ENCODE data around the gene VPS25.
"Not testable (repeated sequence)": the region's sequence is repeated elsewhere in the genome, so short reads cannot be mapped to it uniquely, and the experiment has no call there.

Gene VPS25

GRCh38 chr17:42767512-42767911, 5.7 kb upstream of the VPS25 start:
- no peak overlapping the region for H3K27ac ChIP-seq
- DNase-seq (ENCODE audit: low read depth, low spot score) = no peak

GRCh38 chr17:42768006-42768405, 5.2 kb upstream of the VPS25 start:
- not testable (repeated sequence) for H3K27ac ChIP-seq; DNase-seq (ENCODE audit: low read depth, low spot score)

DNA sequence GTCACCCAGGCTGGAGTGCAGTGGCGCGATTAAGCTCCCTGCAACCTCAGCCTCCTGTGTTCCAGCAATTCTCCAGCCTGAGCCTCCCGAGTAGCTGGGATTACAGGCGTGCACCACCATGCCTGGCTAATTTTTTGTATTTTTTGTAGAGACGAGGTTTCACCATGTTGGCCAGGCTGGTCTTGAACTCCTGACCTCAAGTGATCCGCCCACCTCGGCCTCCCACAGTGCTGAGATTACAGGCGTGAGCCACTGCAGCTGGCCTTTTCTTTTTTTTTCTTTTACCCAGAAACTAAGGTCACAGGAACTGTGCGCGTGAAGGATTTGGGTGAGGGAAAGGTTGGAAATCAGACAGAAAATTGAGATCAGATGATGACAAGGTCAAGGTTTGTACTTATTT, 3.3 kb upstream of the VPS25 start:
- not testable (repeated sequence) for H3K27ac ChIP-seq; DNase-seq (ENCODE audit: low read depth, low spot score)

GRCh38 chr17:42772945-42773289, 332 bp upstream of the VPS25 start:
- H3K27ac ChIP-seq = peak overlapping the region; percentile 81
- no peak for DNase-seq (ENCODE audit: low read depth, low spot score)

DNA sequence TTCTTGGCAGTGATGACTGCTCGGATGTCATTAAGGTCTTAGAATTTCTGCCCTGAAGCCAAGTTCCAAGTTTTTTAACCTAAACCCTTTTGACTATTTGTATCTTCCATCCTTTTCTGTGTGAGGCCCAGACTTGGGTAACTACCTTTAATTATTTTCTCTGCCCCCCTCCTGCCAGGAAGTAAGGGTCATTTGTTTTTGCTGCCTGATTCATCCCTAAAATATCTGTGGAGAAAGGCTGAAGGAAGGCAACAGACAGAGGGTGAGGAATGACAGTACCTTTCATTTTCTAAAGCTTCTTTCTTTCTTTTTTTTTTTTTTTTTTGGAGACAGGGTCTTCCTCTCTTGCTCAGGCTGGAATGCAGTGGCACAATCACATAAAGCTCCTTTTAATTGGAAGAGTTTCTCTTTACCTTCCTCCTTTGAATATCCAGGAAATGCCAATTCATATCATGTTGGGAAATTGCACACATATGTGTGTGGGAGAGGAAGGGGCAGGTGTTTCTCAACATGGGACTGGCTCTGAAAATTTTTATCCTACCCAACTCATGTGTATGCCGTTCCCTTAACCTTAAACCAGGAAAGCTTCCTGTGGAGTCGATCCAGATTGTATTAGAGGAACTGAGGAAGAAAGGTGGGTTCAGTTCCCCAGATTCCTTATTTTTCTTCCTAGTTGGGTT, 957 bp downstream of the VPS25 start:
- DNase-seq (ENCODE audit: low read depth, low spot score) = no peak
- H3K27ac ChIP-seq = peak overlapping the region; percentile 81

GRCh38 chr17:42775534-42776098, 2.4 kb downstream of the VPS25 start:
- no peak overlapping the region for H3K27ac ChIP-seq
- DNase-seq (ENCODE audit: low read depth, low spot score) = no peak

DNA sequence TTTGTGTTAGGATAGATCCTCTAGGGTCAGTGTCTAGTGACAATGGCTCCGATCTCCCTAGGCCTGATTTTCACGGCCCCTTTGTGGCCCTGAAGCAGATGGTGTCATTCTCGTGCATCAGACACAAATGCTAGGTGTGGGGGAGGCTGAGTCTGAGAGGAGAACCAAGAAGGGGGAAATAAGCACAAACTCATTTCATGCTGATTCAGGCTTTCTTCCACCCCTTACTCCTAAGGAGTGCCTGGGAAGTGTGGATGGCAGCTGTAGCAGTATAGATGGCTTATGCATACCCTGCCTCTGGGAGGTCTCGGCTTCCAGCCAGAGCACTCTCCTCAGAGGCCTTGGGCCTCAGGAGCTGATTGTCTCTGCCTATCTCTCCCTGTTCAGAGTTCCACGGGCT, 5.3 kb downstream of the VPS25 start:
- H3K27ac ChIP-seq = no peak overlapping the region
- DNase-seq (ENCODE audit: low read depth, low spot score) = no peak

DNA sequence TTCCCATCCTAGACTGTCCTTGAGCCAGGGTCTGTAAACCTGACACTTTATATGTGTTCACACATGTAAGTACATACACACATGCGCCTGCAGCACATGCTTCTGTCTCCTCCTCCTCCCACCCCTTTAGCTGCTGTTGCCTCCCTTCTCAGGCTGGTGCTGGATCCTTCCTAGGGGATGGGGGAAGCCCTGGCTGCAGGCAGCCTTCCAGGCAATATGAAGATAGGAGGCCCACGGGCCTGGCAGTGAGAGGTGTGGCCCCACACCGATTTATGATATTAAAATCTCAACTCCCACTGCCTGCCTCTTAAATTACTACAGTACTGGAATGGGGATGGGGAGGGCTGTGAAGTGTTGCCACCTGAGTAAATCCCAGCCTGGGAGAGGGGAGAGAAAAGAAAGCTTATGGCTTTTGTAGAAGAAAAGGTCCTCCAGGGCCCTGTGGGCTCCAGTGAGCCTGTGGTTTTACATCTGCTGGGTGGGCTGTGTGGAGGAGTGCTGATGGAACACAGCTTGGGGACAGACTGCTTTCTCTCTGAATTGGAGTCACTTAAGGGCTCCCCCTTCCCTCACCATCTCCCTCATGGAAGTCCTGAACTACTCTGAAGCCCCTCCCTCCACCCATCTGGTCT, 6.2 kb downstream of the VPS25 start:
- no peak overlapping the region for H3K27ac ChIP-seq
- DNase-seq (ENCODE audit: low read depth, low spot score) = no peak

- H3K27ac ChIP-seq = no peak within 1 kb of the TSS
- no peak for DNase-seq (ENCODE audit: low read depth, low spot score)
Observed at GRCh38 chr17:42779936-42780850, 6.9 kb downstream of the VPS25 start, which contains the start of gene WNK4. Gene WNK4, plus strand, starts transcription at chr17:42780610. Its CDS starts 89 bp downstream, at chr17:42780699.

GRCh38 chr17:42780851-42781638, 7.8 kb downstream of the VPS25 start:
- DNase-seq (ENCODE audit: low read depth, low spot score) = no peak
- H3K27ac ChIP-seq = no peak overlapping the region

- no peak for DNase-seq (ENCODE audit: low read depth, low spot score)
- no peak overlapping the region for H3K27ac ChIP-seq
Observed at GRCh38 chr17:42781639-42782165, 8.5 kb downstream of the VPS25 start.

- no peak for DNase-seq (ENCODE audit: low read depth, low spot score)
- peak overlapping the region; percentile 42 for H3K27ac ChIP-seq
Observed at GRCh38 chr17:42782166-42783061, 9.2 kb downstream of the VPS25 start.

- peak; percentile 22 for DNase-seq (ENCODE audit: low read depth, low spot score)
- H3K27ac ChIP-seq = peak overlapping the region; percentile 42
Observed at GRCh38 chr17:42783062-42783790, 10.0 kb downstream of the VPS25 start.

DNA sequence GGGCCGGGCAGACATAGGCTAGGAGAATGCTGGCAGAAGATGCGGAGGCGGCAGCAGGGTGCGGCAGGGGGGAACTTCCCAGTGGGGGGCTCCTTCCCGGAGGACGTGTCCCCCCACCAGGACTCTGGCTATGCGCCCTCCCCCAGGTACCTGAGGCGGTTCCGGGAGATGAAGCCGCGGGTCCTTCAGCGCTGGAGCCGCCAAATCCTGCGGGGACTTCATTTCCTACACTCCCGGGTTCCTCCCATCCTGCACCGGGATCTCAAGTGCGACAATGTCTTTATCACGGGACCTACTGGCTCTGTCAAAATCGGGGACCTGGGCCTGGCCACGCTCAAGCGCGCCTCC, 10.5 kb downstream of the VPS25 start:
- H3K27ac ChIP-seq = peak overlapping the region; percentile 42
- DNase-seq (ENCODE audit: low read depth, low spot score) = no peak

GRCh38 chr17:42784409-42784808, 11.2 kb downstream of the VPS25 start:
- DNase-seq (ENCODE audit: low read depth, low spot score) = no peak
- no peak overlapping the region for H3K27ac ChIP-seq

- no peak overlapping the region for H3K27ac ChIP-seq
- DNase-seq (ENCODE audit: low read depth, low spot score) = no peak
Observed at GRCh38 chr17:42784811-42785592, 11.8 kb downstream of the VPS25 start.

GRCh38 chr17:42787266-42787665, 14.0 kb downstream of the VPS25 start:
- H3K27ac ChIP-seq = no peak overlapping the region
- no peak for DNase-seq (ENCODE audit: low read depth, low spot score)
